Activated T-cell treated with anti-CD3 and anti-CD28 coated beads for 1 hour (primary cell): ENCODE measurements around the gene MTMR3.

Experiments
- DNase-seq: peaks from one replicate; pipeline ENCODE4 v3.0.0-alpha.2; 2020; ENCODE audit warnings: low read depth

MTMR3 gene

GRCh38 chr22:30004101-30004500 lies 121.1 kb downstream of the MTMR3 start:
- DNase-seq = no peak

- no peak for DNase-seq
Observed at GRCh38 chr22:30004694-30005093, 121.7 kb downstream of the MTMR3 start.

- DNase-seq = peak; percentile 44
Observed at GRCh38 chr22:30005213-30005857, 122.4 kb downstream of the MTMR3 start.

GRCh38 chr22:30007361-30007760 lies 124.4 kb downstream of the MTMR3 start:
- no peak for DNase-seq

GRCh38 chr22:30008401-30008800 lies 125.4 kb downstream of the MTMR3 start:
- no peak for DNase-seq

GRCh38 chr22:30009478-30009877 lies 126.5 kb downstream of the MTMR3 start:
- no peak for DNase-seq

GRCh38 chr22:30010789-30011405 lies 127.9 kb downstream of the MTMR3 start:
- no peak for DNase-seq

- no peak for DNase-seq
Observed at GRCh38 chr22:30013201-30013600, 130.2 kb downstream of the MTMR3 start.

- DNase-seq = no peak
Observed at GRCh38 chr22:30014244-30014643, 131.3 kb downstream of the MTMR3 start.

GRCh38 chr22:30015229-30015797 lies 132.3 kb downstream of the MTMR3 start:
- no peak for DNase-seq

GRCh38 chr22:30015846-30016245 lies 132.9 kb downstream of the MTMR3 start:
- DNase-seq = no peak

GRCh38 chr22:30016596-30016995 lies 133.6 kb downstream of the MTMR3 start:
- no peak for DNase-seq

GRCh38 chr22:30017375-30018223 lies 134.6 kb downstream of the MTMR3 start:
- no peak for DNase-seq

- no peak for DNase-seq
Observed at GRCh38 chr22:30020511-30020910, 137.5 kb downstream of the MTMR3 start.

GRCh38 chr22:30021338-30021737 lies 138.4 kb downstream of the MTMR3 start:
- no peak for DNase-seq

- no peak for DNase-seq
Observed at GRCh38 chr22:30021881-30022619, 139.1 kb downstream of the MTMR3 start.

- DNase-seq = no peak
Observed at GRCh38 chr22:30023099-30023660, 140.2 kb downstream of the MTMR3 start.

GRCh38 chr22:30024231-30024630 lies 141.3 kb downstream of the MTMR3 start:
- DNase-seq = no peak

GRCh38 chr22:30025221-30025620 lies 142.2 kb downstream of the MTMR3 start:
- DNase-seq = no peak

- DNase-seq = no peak
Observed at GRCh38 chr22:30026756-30027155, 143.8 kb downstream of the MTMR3 start.

GRCh38 chr22:30027169-30027568 lies 144.2 kb downstream of the MTMR3 start:
- no peak for DNase-seq

GRCh38 chr22:30027791-30028190 lies 144.8 kb downstream of the MTMR3 start:
- no peak for DNase-seq
